Kidney (tissue), 14 donors: ENCODE measurements around the gene GXYLT2. TPM values are rescaled to one million over a fixed set of nuclear protein-coding genes. Genes with fewer than 3 reads are reported as not detected.
A peak's percentile ranks its signal among the peaks of the same experiment; 100 is the strongest.

Experiments
- DNase-seq, 5 donors: peaks; one replicate each; pipeline ENCODE4 v3.0.0-alpha.2; 2013 to 2020
- FAIRE-seq: peaks from 2 replicates; lab custom pipeline; 2012; peaks lifted over from hg19 to GRCh38; lab: Jason Lieb, UNC
- H3K27ac ChIP-seq, 2 donors: one replicate each; pipeline ENCODE4 v1.7.0; 2013; ENCODE audit warnings: low read depth in 2 of 2, low read length in 2 of 2, inconsistent platforms in 1 of 2
- H3K27me3 ChIP-seq: one replicate; pipeline ENCODE4 v1.7.1; 2013; ENCODE audit warnings: low read length, inconsistent platforms; ENCODE audit not compliant: control insufficient read depth, insufficient read depth
- H3K36me3 ChIP-seq, 3 donors: one replicate each; pipeline versions ENCODE4 v1.7.0 to v1.7.1; 2013; ENCODE audit warnings: low read length in 3 of 3, control low read depth in 1 of 3, inconsistent platforms in 1 of 3; ENCODE audit not compliant: insufficient read depth in 3 of 3, control insufficient read depth in 2 of 3
- H3K4me1 ChIP-seq, 3 donors: one replicate each; pipeline versions ENCODE4 v1.7.0 to v1.7.1; 2013; ENCODE audit warnings: low read length in 3 of 3, inconsistent platforms in 1 of 3, low read depth in 1 of 3; ENCODE audit not compliant: control insufficient read depth in 2 of 3, insufficient read depth in 2 of 3
- H3K4me3 ChIP-seq, 3 donors: one replicate each; pipeline versions ENCODE4 v1.7.0 to v1.8.1; 2013; ENCODE audit warnings: low read length in 3 of 3, control low read depth in 1 of 3, inconsistent platforms in 1 of 3
- H3K9ac ChIP-seq, 3 donors: one replicate each; pipeline versions ENCODE4 v1.7.0 to v1.7.1; 2013; ENCODE audit warnings: low read length in 3 of 3, control low read depth in 1 of 3, inconsistent platforms in 1 of 3
- H3K9me3 ChIP-seq, 3 donors: one replicate each; pipeline versions ENCODE4 v1.7.0 to v1.7.1; 2013; ENCODE audit warnings: low read length in 3 of 3, control low read depth in 1 of 3, inconsistent platforms in 1 of 3; ENCODE audit not compliant: control insufficient read depth in 2 of 3, insufficient read depth in 1 of 3
- intact Hi-C: fragments of 100-400 bp; cut with DNase I; formaldehyde crosslinking; loops from one replicate; pipeline ENCODE4 v1.11.1; 2022
- polyA plus RNA-seq: library from polyadenylated mRNA; stranded (reverse); fragments of 350-450 nt; fragmentation: Illumina TruSeq; extraction: RNeasy Lipid Tissue Mini Kit (QIAGEN cat#74804); gene quantifications from one replicate; pipeline ENCODE4 v1.2.3, GENCODE V29; 2014; ENCODE audit warnings: low read depth, low replicate concordance; ENCODE audit not compliant: insufficient read depth
- total RNA-seq: library from RNA; stranded (reverse); fragmentation: NEBNext Ultra II Directional; extraction: Animal tissue kit (Norgen Biotek cat#: 25700); gene quantifications from one replicate; pipeline ENCODE4 v1.2.1, GENCODE V29; 2021
- TF ChIP-seq, protein P1 (sequence below): IDR thresholded peaks from 3 replicates; pipeline ENCODE4 v1.5.1; 2012; ENCODE audit warnings: mild to moderate bottlenecking, moderate library complexity, borderline replicate concordance; ENCODE audit not compliant: insufficient read depth; ENCODE audit errors: extremely low read depth
- donor health status: control.
- donor health status: control.
- donor health status: control.
- donor health status: control.
- donor health status: control.
- donor health status: DM: yes; HTN: yes; CAD: no.
- donor health status: Normal renal cell carcinoma (clear cell type).

The GXYLT2 gene
- total and polyA plus RNA-seq, 2 donors from 2014 or later = 0.39 to 3.8 TPM

DNA sequence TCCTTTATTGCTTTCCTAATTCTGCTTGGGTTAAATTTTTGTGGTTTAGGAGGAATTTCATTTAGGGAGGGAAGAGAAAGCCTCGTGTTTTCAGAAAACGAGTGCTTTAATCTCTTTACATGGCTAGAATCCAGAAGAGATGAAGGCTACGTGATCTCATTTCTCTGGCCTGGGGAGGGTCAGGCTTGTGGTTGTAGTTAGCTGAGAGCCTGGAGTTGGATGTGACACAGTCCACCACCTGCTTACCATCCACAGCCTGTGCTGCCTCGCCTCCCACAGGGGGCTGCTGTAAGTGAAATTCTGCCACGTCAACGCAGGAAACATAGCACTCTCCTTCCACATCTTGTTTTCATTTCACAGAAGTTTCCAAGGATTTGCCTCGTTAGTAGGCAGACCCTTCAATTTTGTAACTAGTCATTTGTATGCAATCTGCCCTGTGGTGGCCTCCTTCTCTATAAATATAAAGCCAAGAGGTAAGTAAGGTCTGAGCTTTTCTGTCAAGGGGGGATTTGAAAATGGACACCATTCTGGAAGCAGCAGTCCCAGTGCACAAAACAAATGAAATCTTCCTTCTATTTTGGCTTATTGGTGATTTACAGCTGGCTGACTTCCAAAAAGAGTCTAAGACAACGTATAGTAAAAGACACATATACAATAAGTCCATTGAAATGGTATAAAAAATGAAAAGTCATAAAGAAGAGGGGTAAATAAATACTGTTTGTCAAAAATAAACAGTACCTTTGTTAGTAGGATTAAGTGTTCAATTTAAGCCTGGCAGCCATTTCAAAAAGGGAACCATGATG, 3.4 kb downstream of the GXYLT2 start:
- no peaks in the 10 kb centered on the region for H3K27me3 ChIP-seq
- intact Hi-C loops = no loop called here
- H3K4me1 ChIP-seq = peaks cover 7 to 12% (median 11%) of the 10 kb centered on the region in 3 donors
- no peak overlapping the region for H3K4me3 ChIP-seq
- no peak for FAIRE-seq
- H3K9me3 ChIP-seq = no peaks in the 10 kb centered on the region
- DNase-seq = peak in 3 of 5 donors; percentile 48 to 89 (median 76)
- no peak overlapping the region for H3K9ac ChIP-seq
- TF ChIP-seq, protein P1, sequence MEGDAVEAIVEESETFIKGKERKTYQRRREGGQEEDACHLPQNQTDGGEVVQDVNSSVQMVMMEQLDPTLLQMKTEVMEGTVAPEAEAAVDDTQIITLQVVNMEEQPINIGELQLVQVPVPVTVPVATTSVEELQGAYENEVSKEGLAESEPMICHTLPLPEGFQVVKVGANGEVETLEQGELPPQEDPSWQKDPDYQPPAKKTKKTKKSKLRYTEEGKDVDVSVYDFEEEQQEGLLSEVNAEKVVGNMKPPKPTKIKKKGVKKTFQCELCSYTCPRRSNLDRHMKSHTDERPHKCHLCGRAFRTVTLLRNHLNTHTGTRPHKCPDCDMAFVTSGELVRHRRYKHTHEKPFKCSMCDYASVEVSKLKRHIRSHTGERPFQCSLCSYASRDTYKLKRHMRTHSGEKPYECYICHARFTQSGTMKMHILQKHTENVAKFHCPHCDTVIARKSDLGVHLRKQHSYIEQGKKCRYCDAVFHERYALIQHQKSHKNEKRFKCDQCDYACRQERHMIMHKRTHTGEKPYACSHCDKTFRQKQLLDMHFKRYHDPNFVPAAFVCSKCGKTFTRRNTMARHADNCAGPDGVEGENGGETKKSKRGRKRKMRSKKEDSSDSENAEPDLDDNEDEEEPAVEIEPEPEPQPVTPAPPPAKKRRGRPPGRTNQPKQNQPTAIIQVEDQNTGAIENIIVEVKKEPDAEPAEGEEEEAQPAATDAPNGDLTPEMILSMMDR = no peak
- H3K27ac ChIP-seq = peak overlapping the region in 1 of 2 donors; percentile 10
- H3K36me3 ChIP-seq = no peaks in the 10 kb centered on the region

DNA sequence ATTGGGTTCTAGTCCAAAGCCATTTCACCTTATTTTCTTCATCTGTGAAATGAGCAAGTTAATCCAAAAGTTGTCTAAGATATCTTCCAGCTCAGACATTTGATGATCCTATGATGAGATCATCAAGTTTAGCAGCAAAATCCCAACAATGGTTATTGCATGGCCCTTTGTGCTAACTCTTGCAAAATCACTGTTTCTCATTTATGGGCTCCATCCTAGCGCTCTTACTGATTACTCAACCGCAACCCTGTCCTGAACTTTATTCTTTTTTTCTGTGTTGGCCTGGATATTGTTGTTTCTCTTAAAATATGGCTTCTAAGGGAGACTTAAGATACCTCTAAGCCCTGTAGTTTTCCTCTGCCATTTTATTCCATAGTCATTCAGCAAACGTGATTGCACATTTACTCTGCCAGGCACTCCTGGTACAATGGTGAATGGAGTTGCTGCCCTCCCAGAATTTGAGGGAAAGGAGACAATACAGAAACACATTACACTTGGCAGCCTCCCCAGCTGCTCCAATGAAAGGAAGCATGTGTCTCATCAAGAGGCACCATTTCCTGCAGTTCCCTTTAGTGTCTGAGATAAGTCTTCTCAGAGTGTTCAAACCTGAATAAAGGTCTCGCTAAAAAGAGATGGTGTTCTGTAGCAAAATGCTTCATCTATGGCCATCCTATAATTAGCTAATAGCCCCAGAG, 4.4 kb downstream of the GXYLT2 start:
- no peak overlapping the region for H3K27ac ChIP-seq
- TF ChIP-seq, protein P1 = no peak
- no peak overlapping the region for H3K9ac ChIP-seq
- no peak overlapping the region for H3K4me3 ChIP-seq
- intact Hi-C loops = no loop called here
- H3K9me3 ChIP-seq = no peaks in the 10 kb centered on the region
- FAIRE-seq (no peak), DNase-seq (peak in 1 of 5 donors; percentile 48)
- peaks cover 7 to 11% (median 7%) of the 10 kb centered on the region in 3 donors for H3K4me1 ChIP-seq
- H3K36me3 ChIP-seq = no peaks in the 10 kb centered on the region
- no peaks in the 10 kb centered on the region for H3K27me3 ChIP-seq

DNA sequence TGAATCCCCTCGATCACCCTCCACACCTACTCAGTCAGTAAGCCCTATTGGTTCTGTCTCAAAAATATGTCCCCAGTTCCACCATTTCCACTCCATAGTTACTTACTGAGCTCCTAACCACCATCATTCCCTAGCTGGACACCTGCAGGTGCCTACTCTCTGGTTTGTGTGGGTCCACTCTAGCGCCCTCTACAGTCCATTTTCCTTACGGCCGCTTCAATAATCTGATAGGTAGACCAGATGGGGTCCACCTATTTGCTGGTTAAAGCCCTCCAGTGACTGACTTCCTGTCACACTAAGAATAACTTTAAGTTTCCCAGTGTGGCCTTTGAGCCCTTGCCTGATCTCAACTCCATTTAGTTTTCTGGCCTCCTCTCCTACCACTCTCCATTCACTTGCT, 5.0 kb downstream of the GXYLT2 start:
- TF ChIP-seq, protein P1 = no peak
- Histone ChIP-seq H3K4me1 (peaks cover 4 to 7% (median 5%) of the 10 kb centered on the region in 3 donors), H3K36me3 (no peaks in the 10 kb centered on the region), H3K27ac (no peak overlapping the region), H3K4me3 (no peak overlapping the region), H3K9me3 (no peaks in the 10 kb centered on the region), H3K9ac (no peak overlapping the region), H3K27me3 (no peaks in the 10 kb centered on the region)
- intact Hi-C loops = no loop called here
- DNase-seq = no peak
- no peak for FAIRE-seq
